Activated CD4-positive, alpha-beta T cell treated with anti-CD3 and anti-CD28 coated beads, Interleukin-2, amount 50 U/mL, for 24 hours (primary cell): Measurements from ENCODE around the gene SLC28A3.
A peak's percentile ranks its signal among the peaks of the same experiment; 100 is the strongest.

Source experiments
- DNase-seq, 2 donors: peaks; one replicate each; pipeline ENCODE4 v3.0.0-alpha.2; 2020; ENCODE audit warnings: low read depth in 1 of 2, low spot score in 1 of 2

The SLC28A3 gene

DNA sequence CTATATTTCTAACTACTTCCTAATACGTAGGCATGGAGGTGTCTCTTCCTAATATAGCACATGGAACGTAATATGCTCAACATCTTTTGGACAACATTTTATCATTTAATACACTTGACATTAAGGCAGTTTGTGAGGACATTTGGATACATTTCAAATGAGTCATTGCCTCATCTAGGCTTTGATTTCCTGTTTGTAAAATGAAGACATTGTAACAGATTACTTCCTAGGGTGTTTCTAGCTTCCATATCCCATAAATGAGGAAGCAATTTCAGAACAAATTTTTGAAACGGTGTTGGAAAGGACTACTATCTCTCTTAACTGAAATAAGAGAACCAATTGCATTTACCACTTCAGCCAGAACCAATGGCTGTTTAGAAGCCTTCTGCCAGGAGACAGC is 38.7 kb downstream of the SLC28A3 start:
- DNase-seq, result no peak

DNA sequence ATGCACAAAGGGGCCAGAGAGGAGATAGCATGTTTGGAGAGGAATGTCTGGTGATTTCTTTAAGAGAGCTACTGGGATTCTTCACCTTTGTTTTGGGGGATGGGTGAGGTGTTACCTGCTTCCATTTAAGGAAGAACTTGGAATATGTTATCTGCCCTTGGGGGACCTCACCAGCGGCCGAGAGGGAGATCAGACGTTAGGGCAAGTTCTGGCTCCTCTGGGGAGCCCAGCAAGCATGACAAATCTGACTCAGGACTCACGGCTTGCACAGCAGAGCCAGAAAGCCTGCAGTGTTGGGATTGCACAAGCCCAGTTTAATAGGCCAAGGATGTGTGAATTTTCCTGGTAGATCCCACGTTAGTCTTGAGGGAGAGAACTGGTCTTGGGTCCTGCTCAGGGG is 40.3 kb downstream of the SLC28A3 start:
- no peak for DNase-seq

DNA sequence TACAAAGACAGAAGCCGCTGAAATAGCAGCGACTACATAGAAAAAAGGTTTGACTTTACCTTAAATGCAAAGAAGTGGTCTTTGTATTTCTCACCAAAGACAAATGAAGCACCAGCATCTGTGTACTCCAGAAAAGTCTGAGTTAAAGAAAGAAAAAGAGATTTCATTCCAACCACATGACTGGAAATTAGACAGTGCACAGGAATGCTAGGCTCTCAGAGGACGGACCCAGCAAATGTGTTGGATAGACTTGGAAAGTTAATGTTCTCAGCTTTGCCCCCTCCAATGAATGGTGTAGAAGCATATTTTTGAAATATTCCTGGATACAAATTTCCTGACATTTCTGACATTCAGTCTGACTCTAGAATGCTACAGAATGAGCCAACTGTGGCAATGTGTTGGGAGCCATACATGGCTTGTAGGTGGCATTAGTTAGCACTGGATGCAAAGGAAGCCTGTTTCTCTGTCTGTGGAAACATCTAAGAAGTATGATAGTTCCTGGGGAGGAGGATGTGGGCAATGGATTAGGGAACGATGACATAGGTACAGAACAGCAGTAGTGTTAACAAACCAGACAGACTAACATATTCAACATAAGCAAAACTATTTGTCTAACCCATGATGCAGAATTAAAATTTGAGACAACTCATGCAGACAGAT is 43.3 kb downstream of the SLC28A3 start:
- DNase-seq, result no peak

DNA sequence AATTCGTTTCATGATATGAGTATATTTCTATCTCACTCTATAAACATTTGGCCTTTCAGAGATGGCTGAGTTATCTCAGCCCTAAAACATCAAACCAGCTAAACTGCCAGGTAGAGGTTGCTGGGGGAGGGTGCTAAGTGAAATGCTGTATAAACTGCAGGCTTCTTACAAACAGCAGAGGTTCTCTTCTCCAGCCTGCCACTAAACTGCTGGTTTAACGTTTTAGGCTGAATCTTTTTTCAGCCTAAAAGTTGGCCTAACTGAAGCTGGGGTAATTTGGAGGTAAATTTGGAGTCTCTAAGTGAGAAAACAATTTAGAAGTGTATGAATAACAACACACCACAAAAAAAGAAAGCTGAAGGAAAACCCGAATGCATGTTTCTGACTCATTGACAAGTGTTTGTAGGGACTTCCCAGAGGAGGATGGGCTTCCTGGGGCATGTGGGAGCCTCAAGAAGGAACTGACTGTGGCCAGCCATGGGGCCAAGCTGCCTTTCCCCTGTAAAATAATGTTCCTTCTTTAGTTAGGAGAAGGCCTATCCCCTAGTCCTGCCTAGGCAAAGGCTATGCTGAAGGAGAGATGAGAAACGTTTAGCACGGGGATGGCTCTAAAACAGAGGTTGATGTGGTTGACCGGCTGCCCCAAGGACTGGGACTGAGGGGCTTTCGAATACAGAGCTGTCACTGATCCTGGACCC is 44.3 kb downstream of the SLC28A3 start:
- peak; percentile 4 to 54 for DNase-seq

DNA sequence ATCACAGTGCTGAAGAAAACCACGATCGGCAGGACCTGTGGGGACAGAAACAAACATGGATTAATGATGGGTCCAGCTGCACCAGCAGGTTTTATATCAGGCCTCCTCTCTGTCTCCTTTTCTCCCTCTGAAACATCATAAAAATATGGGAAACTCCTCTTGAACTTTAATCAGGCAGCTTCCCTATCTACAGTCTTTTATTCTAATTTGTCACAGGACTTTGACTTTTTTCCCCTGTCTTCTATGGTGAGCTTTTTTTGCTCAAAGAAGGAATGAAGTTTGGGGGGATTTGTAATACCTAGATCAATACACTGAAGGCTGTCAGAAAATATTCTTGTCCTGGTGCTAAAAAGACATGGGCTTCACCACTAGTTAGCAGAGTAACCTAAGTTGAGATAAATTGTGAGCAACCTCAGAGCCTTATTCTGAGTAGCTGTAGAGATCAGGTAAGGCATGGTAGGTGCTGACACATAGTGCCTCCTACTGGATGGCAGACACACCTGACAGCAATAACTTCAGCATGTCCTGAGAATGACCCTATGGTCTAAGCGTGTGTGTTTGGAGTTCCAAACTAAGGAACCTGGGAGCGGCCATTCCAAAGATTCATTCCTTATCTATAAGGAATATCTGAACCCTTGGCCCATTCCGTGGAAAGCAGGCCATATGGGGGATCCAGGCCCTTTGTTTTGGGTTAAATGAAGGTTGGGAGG is 46.2 kb downstream of the SLC28A3 start:
- no peak for DNase-seq

DNA sequence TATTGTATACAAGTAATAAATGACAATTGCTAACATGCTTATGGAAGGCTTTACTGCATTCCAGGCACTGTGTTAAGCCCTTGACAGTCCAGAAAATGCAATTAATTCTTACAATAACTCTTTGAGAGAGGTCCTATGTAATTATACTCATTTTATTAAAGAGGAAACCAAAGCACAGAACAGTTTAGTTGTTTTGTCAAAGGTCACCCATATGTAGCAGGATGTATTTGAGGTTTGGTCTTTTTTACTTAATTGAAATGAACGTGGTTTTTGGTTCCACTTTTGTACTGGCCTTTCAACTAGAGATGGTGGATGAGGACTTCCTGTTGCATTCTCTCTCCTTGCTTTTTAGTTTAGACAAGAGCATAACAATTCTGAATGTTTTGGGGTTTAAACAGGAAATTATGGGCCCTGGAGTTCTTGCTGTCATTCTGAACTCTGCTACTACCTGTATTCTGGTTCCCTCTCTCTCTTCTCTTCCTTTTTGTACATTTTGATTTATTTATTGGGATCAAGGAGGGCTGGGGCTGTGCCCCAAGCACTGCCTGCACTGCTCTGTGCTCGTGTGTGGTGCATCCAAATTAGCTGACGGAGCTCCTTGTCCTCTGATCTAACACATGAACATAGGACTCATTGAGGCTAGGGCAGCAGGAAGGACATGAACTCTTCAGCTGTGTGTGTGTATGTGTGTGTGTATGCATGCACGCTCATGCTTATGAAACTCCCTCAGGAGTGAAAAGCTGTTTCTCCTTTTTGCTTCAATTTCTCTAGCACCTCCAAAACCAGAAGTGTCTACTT is 47.4 kb downstream of the SLC28A3 start:
- no peak for DNase-seq

DNA sequence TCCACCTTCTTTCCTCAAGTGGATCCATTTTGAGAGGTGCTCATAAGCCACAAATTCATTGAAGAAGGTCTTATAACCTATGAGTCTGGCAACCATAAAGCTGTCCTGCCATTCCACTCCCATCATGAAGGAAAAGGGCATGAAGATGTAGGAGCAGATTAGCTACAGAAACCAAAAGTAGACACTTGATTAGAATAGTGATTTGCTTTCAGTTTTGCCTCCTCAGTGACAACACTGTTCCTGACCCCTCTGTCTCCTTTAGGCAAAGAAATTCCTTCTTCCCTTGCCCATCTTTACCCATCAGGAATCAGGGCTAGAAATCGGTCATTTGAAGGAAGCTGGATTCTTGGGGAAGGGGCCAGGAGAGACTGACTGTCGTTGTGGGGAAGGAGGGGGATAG is 55.2 kb downstream of the SLC28A3 start:
- no peak for DNase-seq

DNA sequence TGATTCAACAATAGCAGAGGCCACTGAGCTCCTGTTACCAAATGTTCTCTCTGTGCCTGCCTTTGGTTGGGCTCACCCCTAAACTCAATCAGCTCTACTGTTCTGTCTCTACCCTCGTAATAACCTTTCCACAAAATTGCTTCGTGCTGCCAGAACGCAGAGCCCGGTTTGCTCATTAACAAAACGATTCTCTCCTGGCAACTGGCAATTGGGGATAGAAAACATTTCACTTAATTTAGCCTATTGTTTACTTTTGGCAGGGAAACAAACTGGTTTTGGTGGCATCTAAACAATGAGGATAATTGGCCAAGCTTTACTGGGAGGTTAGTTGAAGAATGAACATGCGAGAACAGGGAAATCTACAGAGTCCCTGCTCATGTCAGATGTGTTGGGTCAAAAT is 56.6 kb downstream of the SLC28A3 start:
- DNase-seq, result no peak

DNA sequence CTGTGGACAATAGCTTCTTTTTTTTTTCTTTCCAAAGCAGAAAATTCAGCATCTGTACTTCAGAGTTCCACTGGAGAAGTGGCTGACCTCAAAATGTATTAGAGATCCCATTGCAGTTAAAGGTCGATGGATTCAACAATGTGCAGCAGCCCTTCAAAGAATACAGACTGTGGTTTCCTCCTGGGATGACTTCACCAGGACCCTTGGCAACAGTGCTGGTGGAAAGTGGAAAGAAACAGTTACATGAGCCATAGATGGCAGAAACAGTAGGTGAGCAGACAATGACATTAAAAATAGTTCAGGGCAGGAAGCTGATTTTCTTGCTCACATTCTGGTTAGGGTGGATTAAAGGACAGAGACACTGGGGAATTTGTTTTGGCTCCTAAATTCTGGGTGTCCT is 62.4 kb downstream of the SLC28A3 start:
- DNase-seq, result no peak

DNA sequence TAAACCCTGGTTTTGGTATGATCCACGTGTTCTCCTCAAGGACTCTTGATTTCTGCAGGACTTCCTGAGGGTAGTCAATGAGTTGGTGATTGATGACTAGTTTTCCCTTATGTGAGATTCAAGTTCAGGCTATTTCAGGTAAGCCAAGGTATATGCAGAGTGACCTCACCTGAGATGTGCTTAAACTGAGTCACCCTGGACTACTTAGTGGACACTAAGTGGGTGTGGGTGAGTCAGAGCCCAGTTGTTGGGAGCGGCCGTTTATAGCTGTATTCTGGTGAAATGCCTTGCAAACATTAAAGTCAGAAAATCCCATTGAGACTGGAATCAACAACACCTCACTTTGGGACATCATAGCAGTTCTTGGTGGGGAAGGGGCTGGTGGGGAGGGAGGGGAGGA is 62.9 kb downstream of the SLC28A3 start:
- no peak for DNase-seq

DNA sequence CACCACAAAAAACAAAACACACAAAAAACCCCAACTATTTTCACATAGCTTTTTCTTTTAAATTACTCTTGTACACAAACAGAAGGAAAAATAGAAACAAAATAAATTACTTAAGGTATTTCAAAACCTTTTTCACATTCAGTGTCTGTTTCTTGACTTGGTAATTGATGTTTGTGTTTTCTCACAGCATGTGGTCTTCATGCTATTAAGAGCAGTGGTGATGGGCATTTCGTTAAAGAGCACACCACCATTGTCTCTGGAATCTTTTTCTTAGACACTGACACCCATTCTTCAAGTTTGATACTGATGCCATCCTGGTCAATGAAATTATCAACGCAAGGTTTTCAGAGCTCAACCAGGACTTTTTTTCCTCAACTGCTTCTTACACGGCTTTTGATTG is 63.8 kb downstream of the SLC28A3 start:
- no peak for DNase-seq

DNA sequence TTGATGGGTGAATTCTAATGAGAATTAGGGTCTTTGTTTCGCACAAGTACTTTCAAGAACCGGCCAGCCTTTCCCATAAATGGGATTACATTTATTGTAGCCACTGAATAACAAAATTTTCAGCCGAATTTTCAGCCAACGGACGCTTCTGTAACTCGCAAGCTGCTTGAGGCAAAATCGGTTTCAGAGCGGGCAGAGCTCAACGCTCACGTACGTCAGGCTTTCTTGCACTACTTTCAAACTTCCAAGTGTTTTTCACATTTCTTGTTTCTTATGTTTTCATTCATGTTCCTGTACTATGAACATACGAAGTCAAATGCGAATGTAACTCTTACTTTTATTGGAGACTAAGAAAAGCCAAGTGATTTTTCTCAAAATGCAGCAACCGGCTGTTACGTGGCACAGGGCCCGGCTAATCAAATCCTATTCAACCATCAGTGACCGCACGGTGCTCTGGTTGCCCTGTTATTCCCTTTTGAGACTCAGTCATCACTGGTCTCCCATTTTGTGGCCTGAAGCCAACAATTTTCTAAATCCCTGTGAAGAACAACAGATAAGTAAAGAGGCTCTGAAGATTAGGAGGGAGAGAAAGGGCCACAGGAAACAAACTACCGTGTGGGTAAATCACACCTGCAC is 68.5 kb downstream of the SLC28A3 start:
- no peak for DNase-seq

DNA sequence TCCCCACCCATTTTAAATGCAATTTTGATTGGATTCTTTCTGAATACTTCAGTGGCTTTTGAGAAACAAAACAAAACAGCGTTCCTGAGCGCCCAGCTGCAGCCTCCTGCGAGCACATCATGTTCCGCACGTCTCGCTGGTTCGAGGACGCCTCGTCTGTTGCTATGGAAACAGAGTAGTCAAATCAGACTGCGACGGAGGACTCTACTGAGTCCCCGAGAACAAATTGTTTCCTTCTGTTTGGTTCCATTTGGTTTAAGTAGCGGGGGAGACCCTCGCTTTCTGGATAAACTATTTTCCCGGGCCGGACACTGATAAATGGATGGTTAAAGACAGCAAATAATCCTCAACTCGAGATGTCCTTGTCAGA is 69.0 kb downstream of the SLC28A3 start:
- DNase-seq, result peak in 1 of 2 donors; percentile 27

DNA sequence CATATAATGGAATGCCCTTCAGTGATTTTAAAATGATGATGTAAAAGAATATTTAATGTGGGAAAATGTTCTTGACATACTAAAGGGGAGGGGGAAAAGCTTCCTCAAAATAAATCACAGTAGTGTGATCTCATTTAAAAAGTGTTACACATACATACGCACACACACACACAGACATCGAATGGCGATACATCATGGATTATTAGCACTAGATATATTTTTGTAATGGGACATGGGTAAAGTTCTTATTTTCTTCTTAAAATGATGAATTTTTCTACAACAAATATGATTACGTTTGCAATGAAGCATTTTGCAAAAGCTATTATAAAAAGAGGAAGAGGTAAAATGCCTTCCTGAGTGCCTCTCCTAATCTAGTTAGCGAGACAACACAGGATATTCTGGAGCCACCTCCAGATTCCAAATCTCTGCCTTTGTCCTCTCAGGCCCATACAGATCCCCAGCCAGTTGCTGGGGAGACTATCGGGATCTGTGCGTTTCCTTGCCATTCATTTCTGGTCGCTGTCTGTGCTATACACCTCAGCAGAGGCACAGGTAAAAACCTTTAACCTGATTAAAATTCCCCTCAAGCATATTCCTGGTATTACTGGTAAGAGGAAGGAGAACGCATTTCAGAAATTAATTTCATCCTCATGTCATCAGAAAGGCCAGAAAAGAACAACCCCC is 69.6 kb downstream of the SLC28A3 start:
- DNase-seq, result no peak

DNA sequence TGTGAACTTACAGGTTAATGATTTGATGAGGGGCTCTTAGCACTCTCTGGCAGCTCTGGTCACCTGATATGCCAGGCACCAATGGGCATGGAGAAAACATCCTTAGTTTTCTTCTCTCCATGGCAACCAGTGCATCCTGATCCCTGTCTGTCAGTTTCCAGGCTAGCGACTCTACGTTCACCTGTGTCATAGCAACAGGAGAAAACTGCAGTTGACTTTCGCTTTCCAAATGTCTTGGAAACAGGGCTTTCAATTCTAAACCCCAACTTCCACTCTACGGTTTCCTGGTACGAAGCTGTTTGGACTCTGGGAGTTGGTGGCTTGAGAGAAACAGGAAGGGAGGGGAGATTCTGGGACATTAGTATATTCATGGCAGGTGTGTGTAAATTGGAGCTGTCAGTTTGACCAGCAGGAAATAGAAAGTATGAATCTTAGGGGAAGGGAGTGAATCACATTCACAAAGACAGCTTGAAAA is 74.4 kb downstream of the SLC28A3 start:
- DNase-seq, result no peak

DNA sequence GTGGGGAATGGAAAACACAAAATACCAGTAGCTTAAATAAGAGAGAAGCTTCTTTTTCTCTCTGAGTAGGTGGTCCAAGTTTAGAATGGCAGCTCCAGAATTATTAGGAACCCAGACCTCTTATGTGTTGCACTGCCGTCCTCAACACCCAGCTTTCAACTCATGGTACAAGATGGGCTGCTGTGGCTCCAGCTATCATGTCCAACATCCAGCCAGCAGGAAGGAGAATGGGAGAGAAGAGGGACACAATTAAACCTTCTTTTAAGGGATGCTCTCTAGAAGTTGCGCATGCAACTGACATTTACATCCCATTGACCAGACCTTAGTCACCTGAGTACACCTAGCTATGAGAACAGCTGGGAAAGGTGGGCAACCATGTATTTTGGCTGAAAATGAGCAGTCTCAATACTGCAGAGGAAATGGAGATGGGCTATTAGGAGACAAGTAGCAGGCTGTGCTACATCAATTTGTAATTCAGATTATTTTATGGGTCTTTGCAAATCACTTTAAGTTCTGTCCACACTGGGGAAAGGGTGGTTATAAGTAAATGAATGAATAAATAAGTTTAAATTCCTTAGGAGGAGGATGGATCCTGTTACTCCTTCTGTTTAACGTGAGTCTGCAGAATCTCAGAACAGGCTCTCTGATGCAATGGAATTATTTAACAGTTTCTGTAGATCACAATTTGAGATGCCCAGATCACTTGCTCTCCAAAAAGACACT is 76.1 kb downstream of the SLC28A3 start:
- no peak for DNase-seq

DNA sequence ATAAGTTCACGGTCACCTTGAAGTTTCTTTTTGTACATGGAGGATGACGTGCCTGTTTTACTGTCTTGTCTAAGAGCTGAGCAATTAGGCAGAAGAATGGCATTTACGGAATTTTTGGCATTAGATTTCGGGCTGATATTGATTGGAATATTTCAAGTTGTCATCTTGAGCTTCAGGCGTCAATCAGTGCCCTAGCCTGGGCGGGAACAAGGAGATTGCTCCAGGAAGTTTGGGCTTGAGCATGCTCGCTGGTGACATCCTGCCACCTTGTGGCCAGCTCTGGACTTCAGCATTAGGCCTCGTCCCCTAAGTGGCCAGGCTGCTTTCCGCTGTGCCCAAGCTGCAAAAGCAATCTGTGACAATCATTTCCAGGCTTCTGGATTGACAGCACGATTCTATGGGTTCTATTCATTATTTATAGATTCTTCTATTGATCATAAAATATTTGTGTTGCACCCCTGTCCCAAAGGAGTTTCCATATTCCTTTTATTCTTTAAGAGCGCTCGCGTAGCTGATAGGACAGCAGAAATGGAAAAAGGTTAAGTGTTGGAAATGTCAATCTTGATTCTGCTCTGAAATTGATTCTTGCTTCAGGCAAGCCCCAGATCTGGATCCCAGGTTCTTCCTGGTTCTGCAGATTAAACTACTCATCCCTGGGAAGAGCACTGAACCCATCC is 79.3 kb downstream of the SLC28A3 start:
- DNase-seq, result peak; percentile 10 to 31

DNA sequence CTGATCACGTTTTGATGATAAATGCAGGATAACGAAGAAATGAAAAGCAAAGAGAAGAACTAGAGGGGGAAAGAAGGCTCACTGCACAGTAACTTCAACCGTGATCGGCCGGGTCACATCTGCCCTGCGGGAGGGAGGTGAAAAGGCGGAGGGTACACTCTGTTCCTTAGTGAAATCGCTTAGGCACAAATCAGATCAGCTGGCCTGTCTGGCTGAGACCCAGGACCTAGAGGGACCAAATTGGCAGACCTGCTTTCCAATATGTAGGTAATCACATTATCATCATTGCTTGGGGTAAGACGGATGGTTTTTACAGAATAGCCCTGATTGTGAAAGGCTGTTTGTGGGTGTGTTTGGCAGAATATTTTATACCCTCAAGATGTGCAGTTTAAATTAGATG is 82.2 kb downstream of the SLC28A3 start:
- DNase-seq, result no peak

DNA sequence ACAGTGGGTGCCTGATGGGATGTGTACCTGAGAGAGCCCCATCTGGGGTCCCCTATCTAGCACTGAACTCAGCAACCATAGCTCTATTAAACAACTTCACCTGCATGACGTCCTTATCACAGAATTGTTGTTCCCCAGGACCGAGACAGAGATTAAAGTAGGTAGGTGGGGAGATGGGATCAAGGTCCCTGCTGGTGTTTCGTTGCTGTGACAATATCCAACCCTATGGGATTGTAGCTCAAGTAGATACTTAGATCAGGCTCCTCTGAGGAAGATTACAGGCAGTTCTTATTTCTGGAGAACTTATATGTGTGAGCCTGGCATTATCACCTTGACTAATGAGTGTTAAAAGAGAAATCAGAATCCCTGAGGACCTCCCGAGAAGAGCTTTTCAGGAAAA is 84.9 kb downstream of the SLC28A3 start:
- DNase-seq, result no peak
